Common myeloid progenitor, CD34-positive (primary cell): Measurements from ENCODE around the gene KCNE3.

Experiments
- CTCF ChIA-PET: fragments of 350-600 bp; sonication (Branson Sonifier 250); formaldehyde crosslinking; loops from one replicate; lab custom pipeline; 2021; ENCODE audit warnings: antibody characterized with exemption; lab: Charles Lee
- POLR2A ChIA-PET: fragments of 350-600 bp; sonication (Branson Sonifier 250); formaldehyde crosslinking; loops from one replicate; lab custom pipeline; 2021; ENCODE audit warnings: antibody characterized with exemption; lab: Charles Lee
- DNase-seq, 3 donors: peaks; one replicate each; pipeline versions ENCODE4 v3.0.0 to v3.0.0-alpha.2; 2013
- H3K27ac ChIP-seq, 2 experiments: 1 replicate in 1 of 2; 2 replicates in 1 of 2; pipeline ENCODE4 v1.7.0; 2013; ENCODE audit warnings: inconsistent platforms in 2 of 2, low read length in 2 of 2, mild to moderate bottlenecking in 2 of 2, low read depth in 1 of 2, moderate library complexity in 1 of 2; ENCODE audit not compliant: severe bottlenecking in 2 of 2, insufficient read depth in 1 of 2, poor library complexity in 1 of 2
- H3K27me3 ChIP-seq, 5 experiments: replicated peaks in 2 of 5; 1 replicate in 3 of 5; 2 replicates in 2 of 5; pipeline versions ENCODE4 v1.6.1 to v1.7.0; 2013; ENCODE audit warnings: low read length in 4 of 5, mild to moderate bottlenecking in 2 of 5, moderate library complexity in 2 of 5, inconsistent platforms in 1 of 5; ENCODE audit not compliant: insufficient read depth in 5 of 5, control insufficient read depth in 4 of 5
- H3K36me3 ChIP-seq, 4 experiments: 1 replicate in 2 of 4; 2 replicates in 2 of 4; pipeline versions ENCODE4 v1.6.1 to v1.7.0; 2013; ENCODE audit warnings: low read length in 3 of 4, control low read depth in 1 of 4, mild to moderate bottlenecking in 1 of 4; ENCODE audit not compliant: control insufficient read depth in 4 of 4, insufficient read depth in 4 of 4
- H3K4me1 ChIP-seq, 4 experiments: 1 replicate in 3 of 4; 2 replicates in 1 of 4; pipeline versions ENCODE4 v1.6.1 to v1.7.1; 2013; ENCODE audit warnings: low read length in 3 of 4, mild to moderate bottlenecking in 3 of 4, control low read depth in 1 of 4, inconsistent platforms in 1 of 4, moderate library complexity in 1 of 4; ENCODE audit not compliant: control insufficient read depth in 4 of 4, insufficient read depth in 4 of 4; ENCODE audit errors: control extremely low read depth in 1 of 4
- H3K4me3 ChIP-seq, 7 experiments: 1 replicate in 4 of 7; 2 replicates in 3 of 7; pipeline versions ENCODE4 v1.5.1 to v1.7.0; 2013; ENCODE audit warnings: mild to moderate bottlenecking in 7 of 7, low read length in 6 of 7, moderate library complexity in 6 of 7, inconsistent platforms in 2 of 7, low read depth in 2 of 7, control low read depth in 1 of 7; ENCODE audit not compliant: insufficient read depth in 4 of 7, control insufficient read depth in 1 of 7; ENCODE audit errors: extremely low read depth in 1 of 7
- H3K9me3 ChIP-seq, 5 experiments: 1 replicate in 4 of 5; 2 replicates in 1 of 5; pipeline versions ENCODE4 v1.6.1 to v1.7.1; 2013; ENCODE audit warnings: low read length in 4 of 5, mild to moderate bottlenecking in 2 of 5, inconsistent platforms in 1 of 5, low read depth in 1 of 5, moderate library complexity in 1 of 5; ENCODE audit not compliant: control insufficient read depth in 4 of 5, insufficient read depth in 2 of 5; ENCODE audit errors: control extremely low read depth in 1 of 5
- WGBS: methylation state at CpG from one replicate; pipeline ENCODE4 v1.1.5; 2013; ENCODE audit not compliant: insufficient coverage; 5-methylcytosine and 5-hydroxymethylcytosine counted together

The KCNE3 gene

GRCh38 chr11:74464746-74465145, 2.6 kb downstream of the KCNE3 start:
- Histone ChIP-seq H3K4me1 (peaks cover 11 to 57% (median 41%) of the 10 kb centered on the region in 4 experiments), H3K36me3 (no peaks in the 10 kb centered on the region), H3K27ac (no peak overlapping the region), H3K27me3 (peaks cover 0 to 2% (median 0%) of the 10 kb centered on the region in 5 experiments), H3K9me3 (no peaks in the 10 kb centered on the region), H3K4me3 (no peak overlapping the region)
- no CpG with 5 or more reads among the region's 1 CpG for WGBS
- CTCF ChIA-PET = interaction anchor here (0.8 to 5.6 kb wide), 4 partner anchors 12 to 94 kb away, joined by 3 to 58 read pairs (median 6); no protein-coding TSS in a partner anchor
- POLR2A ChIA-PET = no interaction called here
- DNase-seq = no peak

GRCh38 chr11:74463216-74463615, 4.1 kb downstream of the KCNE3 start:
- Histone ChIP-seq H3K9me3 (no peaks in the 10 kb centered on the region), H3K36me3 (no peaks in the 10 kb centered on the region), H3K4me1 (peaks cover 13 to 62% (median 45%) of the 10 kb centered on the region in 4 experiments), H3K4me3 (no peak overlapping the region), H3K27me3 (peaks cover 0 to 2% (median 0%) of the 10 kb centered on the region in 5 experiments), H3K27ac (no peak overlapping the region)
- WGBS = no CpG with 5 or more reads among the region's 1 CpG
- CTCF ChIA-PET = interaction anchor here (1.2 to 5.6 kb wide), 4 partner anchors 12 to 74 kb away, joined by 3 to 58 read pairs (median 6); no protein-coding TSS in a partner anchor
- DNase-seq = no peak
- POLR2A ChIA-PET = interaction anchor here (0.6 kb wide), 1 partner anchor 107 kb away, joined by 3 read pairs; no protein-coding TSS in a partner anchor

GRCh38 chr11:74462631-74463030, 4.7 kb downstream of the KCNE3 start:
- H3K36me3 ChIP-seq = no peaks in the 10 kb centered on the region
- WGBS = 58% methylated on average over 5 of the region's 5 CpGs
- peaks cover 0 to 2% (median 0%) of the 10 kb centered on the region in 5 experiments for H3K27me3 ChIP-seq
- peak overlapping the region in 1 of 7 experiments; percentile 63 for H3K4me3 ChIP-seq
- CTCF ChIA-PET = interaction anchor here (0.8 to 5.6 kb wide), 6 partner anchors 7 to 109 kb away, joined by 3 to 58 read pairs (median 3); partner anchors contain the start of gene PGM2L1
- peak in 1 of 3 donors; percentile 27 for DNase-seq
- no peaks in the 10 kb centered on the region for H3K9me3 ChIP-seq
- POLR2A ChIA-PET = no interaction called here
- peaks cover 13 to 60% (median 41%) of the 10 kb centered on the region in 4 experiments for H3K4me1 ChIP-seq
- no peak overlapping the region for H3K27ac ChIP-seq

GRCh38 chr11:74462009-74462408, 5.3 kb downstream of the KCNE3 start:
- Histone ChIP-seq H3K27ac (peak overlapping the region; percentile 16 to 49), H3K27me3 (peaks cover 0 to 2% (median 0%) of the 10 kb centered on the region in 5 experiments), H3K9me3 (no peaks in the 10 kb centered on the region), H3K4me3 (peak overlapping the region in 6 of 7 experiments; percentile 26 to 67 (median 56)), H3K4me1 (peaks cover 13 to 55% (median 36%) of the 10 kb centered on the region in 4 experiments), H3K36me3 (peaks cover 0 to 5% (median 3%) of the 10 kb centered on the region in 4 experiments)
- ChIA-PET CTCF (interaction anchor here (0.7 to 5.6 kb wide), 7 partner anchors 8 to 109 kb away, joined by 3 to 58 read pairs (median 3); partner anchors contain the start of gene PGM2L1), POLR2A (no interaction called here)
- 29% methylated on average over 2 of the region's 2 CpGs for WGBS
- DNase-seq = peak in 1 of 3 donors; percentile 41

GRCh38 chr11:74460481-74461154, 6.7 kb downstream of the KCNE3 start:
- H3K4me1 ChIP-seq = peaks cover 13 to 53% (median 31%) of the 10 kb centered on the region in 4 experiments
- POLR2A ChIA-PET = no interaction called here
- H3K36me3 ChIP-seq = peaks cover 0 to 13% (median 3%) of the 10 kb centered on the region in 4 experiments
- no peaks in the 10 kb centered on the region for H3K9me3 ChIP-seq
- peak overlapping the region in 4 of 7 experiments; percentile 31 to 67 (median 64) for H3K4me3 ChIP-seq
- peak overlapping the region in 1 of 2 experiments; percentile 55 for H3K27ac ChIP-seq
- CTCF ChIA-PET = interaction anchor here (1.1 to 5.6 kb wide), 3 partner anchors 9 to 110 kb away, joined by 4 to 58 read pairs (median 5); no protein-coding TSS in a partner anchor
- WGBS = 45% methylated on average over 2 of the region's 2 CpGs
- H3K27me3 ChIP-seq = no peaks in the 10 kb centered on the region
- peak; percentile 45 to 87 (median 82) for DNase-seq

- WGBS = 94% methylated on average over 2 of the region's 4 CpGs
- peak overlapping the region in 3 of 7 experiments; percentile 63 to 67 (median 64) for H3K4me3 ChIP-seq
Observed at GRCh38 chr11:74460065-74460464, 7.3 kb downstream of the KCNE3 start.

More at GRCh38 chr11:74460065-74460464, 7.3 kb downstream of the KCNE3 start:
- Histone ChIP-seq H3K27me3 (no peaks in the 10 kb centered on the region), H3K9me3 (no peaks in the 10 kb centered on the region), H3K36me3 (peaks cover 0 to 13% (median 3%) of the 10 kb centered on the region in 4 experiments), H3K4me1 (peaks cover 13 to 53% (median 31%) of the 10 kb centered on the region in 4 experiments), H3K27ac (peak overlapping the region in 1 of 2 experiments; percentile 0)
- POLR2A ChIA-PET = no interaction called here
- no peak for DNase-seq
- CTCF ChIA-PET = interaction anchor here (0.6 to 5.6 kb wide), 4 partner anchors 9 to 111 kb away, joined by 3 to 58 read pairs (median 4); no protein-coding TSS in a partner anchor
